ENCODE results near the gene MYH9.

Gene MYH9

DNA sequence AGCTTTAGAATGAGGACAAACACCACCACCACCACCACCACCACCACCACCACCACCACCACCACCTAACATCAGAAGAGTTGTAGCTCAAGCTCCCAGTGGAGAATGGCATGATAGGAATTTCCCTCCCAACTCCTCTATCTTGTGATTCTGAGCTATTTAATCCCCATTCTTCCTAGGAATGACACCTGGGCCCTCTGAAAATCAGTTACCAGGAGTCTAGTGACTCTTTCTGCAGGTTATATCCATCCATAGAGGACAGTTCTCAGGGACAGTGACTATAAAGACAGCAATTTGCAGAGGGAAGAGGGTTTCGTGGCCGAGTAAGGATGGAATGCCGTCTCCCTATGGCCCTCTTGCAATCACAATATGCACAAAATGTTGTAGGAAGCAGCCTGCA is 27.8 kb downstream of the MYH9 start:
- DNase-seq (ENCODE audit: low spot score): no peak
- TF ChIP-seq, protein P1, sequence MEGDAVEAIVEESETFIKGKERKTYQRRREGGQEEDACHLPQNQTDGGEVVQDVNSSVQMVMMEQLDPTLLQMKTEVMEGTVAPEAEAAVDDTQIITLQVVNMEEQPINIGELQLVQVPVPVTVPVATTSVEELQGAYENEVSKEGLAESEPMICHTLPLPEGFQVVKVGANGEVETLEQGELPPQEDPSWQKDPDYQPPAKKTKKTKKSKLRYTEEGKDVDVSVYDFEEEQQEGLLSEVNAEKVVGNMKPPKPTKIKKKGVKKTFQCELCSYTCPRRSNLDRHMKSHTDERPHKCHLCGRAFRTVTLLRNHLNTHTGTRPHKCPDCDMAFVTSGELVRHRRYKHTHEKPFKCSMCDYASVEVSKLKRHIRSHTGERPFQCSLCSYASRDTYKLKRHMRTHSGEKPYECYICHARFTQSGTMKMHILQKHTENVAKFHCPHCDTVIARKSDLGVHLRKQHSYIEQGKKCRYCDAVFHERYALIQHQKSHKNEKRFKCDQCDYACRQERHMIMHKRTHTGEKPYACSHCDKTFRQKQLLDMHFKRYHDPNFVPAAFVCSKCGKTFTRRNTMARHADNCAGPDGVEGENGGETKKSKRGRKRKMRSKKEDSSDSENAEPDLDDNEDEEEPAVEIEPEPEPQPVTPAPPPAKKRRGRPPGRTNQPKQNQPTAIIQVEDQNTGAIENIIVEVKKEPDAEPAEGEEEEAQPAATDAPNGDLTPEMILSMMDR (IDR thresholded peaks at IDR 0.05; ENCODE audit: extremely low read depth, missing control alignments): no peak

DNA sequence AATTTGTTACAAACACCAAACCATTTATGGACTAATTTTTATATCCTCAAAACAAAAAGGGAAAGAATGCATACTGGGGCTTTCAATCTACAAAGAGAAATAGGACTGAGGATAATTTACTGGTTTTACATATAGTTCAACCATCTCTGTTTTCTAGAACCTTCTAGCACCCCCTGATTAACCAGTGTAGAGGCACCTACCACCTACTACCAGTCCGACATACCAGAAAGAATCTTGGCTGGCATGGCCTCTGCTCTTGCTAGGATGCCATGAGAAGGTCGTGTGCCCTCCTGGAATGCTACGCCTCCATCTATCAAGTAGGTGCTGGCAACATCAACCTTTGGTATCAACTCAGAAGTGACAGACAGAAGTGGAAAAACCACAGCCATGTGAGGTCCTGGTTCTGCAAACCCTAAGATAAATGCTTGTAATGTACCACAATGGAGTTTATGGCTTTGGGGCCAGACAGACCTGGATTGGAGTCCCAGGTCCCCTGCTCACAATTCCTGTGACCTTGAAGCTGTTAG is 28.2 kb downstream of the MYH9 start:
- DNase-seq (ENCODE audit: low spot score): no peak
- TF ChIP-seq, protein P1 (IDR thresholded peaks at IDR 0.05; ENCODE audit: extremely low read depth, missing control alignments): no peak

DNA sequence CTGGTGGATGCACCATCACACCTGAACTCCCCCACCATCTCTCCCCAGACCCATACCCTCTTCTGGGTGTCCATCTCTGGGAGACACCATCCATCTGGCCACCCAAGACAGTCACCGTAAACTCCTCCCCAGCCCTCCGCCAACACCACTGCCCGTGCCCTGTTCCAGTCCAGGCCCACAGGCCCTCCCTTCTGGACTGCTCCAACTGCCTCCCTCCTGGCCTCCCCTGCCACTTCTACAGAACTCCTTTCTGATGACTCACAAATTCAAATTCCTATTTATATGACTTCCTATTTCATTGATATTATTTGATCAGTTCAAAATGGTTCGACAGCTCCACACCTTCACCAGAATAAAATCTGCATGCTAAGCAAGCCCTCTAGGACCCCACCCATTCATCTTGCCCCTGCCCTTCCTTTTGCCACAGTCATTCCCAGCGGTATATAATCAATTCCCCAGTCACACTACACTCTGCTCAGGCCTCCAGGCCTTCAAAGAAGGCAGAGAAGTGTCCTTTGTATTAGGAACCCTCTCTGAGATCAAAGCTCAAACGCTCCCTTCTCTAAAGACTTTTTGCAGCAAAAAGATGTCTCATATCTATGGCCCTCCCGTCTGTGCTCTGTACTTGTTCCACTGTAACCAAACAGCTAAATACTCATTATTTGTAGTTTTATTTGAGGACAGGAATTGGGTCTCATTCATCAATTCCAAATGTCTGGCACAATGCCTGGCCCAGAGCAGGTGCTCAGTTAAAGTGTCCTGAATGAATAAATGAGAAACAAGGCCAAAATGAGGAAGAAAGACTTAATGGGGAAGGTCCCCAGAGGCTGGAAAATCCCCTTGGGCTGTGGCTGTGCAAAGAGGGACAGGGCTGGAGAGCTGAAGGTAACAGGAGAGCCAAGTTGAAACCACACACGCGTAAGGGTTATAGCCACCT is 29.0 kb downstream of the MYH9 start:
- DNase-seq (ENCODE audit: low spot score): peak; percentile 74
- TF ChIP-seq, protein P1 (IDR thresholded peaks at IDR 0.05; ENCODE audit: extremely low read depth, missing control alignments): no peak

DNA sequence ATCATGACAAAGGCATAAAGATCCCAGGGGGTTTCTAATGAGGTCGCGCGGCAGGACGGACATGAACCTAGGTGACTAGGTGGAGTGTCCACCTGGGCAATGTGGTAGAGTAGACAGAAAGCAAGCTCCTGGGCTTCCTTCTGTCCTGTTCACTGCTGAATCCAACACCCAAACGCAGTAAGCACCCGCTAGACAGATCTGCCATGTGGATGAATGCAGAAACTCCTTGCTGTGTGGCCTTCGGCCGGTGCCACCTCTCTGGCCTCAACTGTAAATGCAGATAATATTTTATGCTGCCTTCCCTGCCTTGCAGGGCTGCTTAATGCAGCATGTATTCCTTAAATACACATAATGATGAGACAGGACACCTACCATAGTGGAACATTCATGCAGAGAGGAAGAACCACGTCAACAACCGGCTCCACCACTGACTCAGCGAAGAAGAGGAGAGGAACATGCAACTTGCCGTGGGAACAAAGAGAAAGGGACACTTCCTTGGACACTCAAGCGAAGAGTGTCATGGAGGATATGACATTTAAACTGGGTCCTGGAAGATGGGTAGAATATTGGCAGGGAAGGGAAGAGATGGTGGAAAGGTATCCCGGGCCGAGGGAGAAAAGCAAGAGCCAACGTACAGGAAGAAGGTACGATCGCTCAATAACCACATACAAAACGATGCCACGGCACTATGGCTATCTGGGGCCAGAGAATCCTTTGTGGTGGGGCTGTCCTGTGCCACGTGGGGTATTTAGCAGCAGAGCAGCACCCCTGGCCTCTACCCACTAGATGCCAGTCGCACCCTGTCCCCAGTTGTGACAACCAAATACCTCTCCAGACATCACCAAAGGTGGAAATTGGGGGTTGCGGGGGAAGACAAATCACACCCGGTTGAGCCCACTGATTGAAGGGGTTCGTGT is 30.8 kb downstream of the MYH9 start:
- TF ChIP-seq, protein P1 (IDR thresholded peaks at IDR 0.05; ENCODE audit: extremely low read depth, missing control alignments): no peak
- DNase-seq (ENCODE audit: low spot score): no peak

DNA sequence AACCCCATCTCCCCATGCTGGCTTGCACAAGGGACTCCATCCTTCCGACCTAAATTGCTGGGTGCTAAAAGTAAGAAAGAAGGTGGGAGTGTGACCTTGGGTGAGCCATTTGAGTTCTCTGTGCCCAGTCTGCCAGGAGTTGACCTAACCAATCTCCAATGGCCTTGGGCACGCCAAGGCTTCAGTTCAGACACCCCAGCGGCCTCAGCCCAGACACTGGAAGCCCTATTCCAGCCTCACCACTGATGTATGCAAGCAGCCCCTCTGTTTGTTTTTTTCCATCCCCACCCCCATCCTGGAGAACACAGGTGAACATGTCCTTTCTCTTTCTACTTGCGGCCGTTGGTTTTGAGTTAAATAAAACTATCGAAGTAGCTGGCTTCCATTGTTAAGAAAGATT is 31.9 kb downstream of the MYH9 start:
- TF ChIP-seq, protein P1 (IDR thresholded peaks at IDR 0.05; ENCODE audit: extremely low read depth, missing control alignments): no peak
- no peak for DNase-seq (ENCODE audit: low spot score)

DNA sequence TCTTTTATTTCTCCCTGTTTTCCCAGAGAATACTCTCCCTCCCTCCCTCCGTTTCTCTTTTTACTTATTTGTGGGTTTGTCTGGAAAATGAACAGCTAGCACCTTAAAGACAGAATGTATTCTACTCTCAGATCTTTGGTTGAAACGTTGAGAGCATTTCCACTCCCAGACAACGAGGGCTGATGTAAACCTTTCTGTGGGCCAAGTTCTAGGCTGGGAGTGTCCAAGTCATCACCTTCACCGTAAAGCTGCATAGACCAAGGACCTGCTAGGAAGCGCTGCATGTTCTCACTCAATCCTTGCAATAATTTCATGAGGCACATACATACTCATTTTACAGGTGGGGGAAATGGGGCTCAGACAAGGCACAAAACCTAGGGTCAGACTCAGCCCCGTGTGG is 32.4 kb downstream of the MYH9 start:
- TF ChIP-seq, protein P1 (IDR thresholded peaks at IDR 0.05; ENCODE audit: extremely low read depth, missing control alignments): no peak
- no peak for DNase-seq (ENCODE audit: low spot score)

Data from GM20000 (cell line).